HG02798 (cell line): Measurements from ENCODE around the gene RPS14.

Experiments used
- ATAC-seq: cut with Tn5 transposase; IDR thresholded peaks from one replicate; pipeline ENCODE4 v1.9.1; 2021; ENCODE audit warnings: mild to moderate bottlenecking; ENCODE audit not compliant: unreplicated experiment, poor library complexity

RPS14 gene

GRCh38 chr5:150449517-150450339 is at the start of gene RPS14:
TSS of gene RPS14 (minus strand) at chr5:150449739. CDS start at chr5:150447733, 2,006 bp downstream.
- ATAC-seq: peak; percentile 95

DNA sequence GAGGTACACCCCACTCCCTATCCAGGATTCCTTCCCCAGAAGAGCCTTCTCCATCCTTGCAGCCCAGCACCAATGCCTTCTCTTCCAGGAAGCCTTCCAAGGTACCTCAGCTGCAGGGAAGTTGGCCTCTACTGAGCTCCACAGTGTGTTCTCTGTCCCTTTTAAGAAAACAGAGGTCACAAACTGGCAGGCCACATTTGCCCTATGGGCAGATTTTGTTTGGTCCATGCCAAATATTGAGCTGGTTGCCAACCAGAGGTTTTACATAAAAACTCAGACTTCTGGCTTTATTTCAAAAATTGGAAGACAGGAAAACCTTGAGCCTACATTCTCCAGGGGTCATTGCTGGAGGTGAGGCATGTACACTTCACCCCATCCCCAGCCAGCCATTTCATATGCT is 49.4 kb upstream of the RPS14 start:
- no peak for ATAC-seq

GRCh38 chr5:150498501-150498900 is 49.0 kb upstream of the RPS14 start:
- no peak for ATAC-seq

DNA sequence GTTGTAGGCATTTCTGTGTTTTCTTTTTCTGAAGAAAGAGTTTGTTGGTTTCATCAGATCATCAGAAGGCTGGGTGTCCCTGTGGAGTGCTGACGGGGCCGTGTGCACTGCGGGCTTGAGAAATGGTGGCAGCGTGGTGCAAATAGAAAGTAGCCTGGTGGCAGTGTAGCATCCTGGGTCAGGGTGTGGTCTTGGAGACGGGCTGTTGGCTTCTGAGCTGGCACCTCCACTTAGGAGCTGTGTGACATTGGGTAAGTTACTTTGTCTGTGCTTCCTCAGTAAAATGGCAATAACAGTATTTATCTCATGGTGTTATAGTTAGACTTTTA is 48.4 kb upstream of the RPS14 start:
- no peak for ATAC-seq

- no peak for ATAC-seq
Observed at GRCh38 chr5:150497274-150497988, 47.9 kb upstream of the RPS14 start.

DNA sequence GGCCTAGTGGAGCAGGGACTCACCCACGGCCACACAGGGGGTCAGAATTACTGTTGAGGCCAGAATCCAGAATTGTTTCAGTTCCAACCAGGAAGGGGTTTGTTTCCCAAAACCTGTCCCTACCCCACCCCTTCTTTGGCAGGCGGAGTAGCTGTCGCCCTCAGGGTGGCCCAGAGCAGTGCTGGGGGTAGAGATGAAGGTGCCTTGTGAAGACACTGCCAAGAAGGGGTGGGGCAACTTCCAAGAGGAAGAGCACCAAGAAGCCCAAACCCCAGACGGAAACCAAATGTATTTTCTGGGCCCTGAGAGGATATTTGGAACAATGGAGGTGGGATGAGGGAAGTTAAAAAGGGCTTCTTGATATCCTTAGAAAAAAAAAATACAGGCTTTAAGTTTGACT is 47.0 kb upstream of the RPS14 start:
- ATAC-seq: no peak

- no peak for ATAC-seq
Observed at GRCh38 chr5:150496098-150496497, 46.6 kb upstream of the RPS14 start.

GRCh38 chr5:150492621-150493020 is 43.1 kb upstream of the RPS14 start:
- no peak for ATAC-seq

DNA sequence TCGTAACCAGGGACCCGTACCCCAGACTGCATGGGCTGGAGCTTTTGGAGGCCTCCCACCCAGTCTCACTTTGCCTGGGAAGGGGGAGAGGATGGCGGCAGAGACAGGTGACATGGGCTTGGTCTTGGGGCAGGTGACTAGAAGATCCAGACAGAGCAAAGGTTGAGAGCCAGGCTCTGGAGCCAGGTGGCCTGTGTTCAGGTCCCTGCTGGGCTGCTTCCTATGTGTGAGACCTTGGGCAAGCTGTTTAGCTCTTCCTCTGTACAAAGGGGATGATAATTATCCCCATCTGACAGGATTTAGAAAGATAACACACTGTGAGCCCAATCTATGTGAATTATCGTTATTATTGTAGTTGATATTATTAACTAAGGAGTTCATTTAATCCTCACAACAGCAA is 42.3 kb upstream of the RPS14 start:
- no peak for ATAC-seq

GRCh38 chr5:150490754-150491153 is 41.2 kb upstream of the RPS14 start:
- no peak for ATAC-seq

DNA sequence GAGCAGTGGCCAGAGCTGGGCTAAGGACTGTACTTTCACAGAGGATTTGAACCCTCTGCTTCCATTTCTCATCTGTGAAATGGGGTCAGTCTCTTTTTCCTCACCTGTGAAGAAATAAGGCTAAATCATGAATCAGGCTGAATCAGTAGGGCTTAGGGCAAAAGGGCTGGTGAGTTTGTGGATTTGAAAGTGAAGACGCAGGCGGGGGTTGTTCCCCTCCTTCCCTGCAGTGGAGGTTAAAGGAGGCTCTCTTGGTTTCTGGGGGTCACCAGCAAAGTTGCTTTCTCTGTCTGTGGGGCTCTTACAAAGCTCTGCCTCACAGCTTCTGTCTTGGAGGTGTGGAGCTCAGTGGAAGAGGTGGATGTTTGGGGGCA is 40.7 kb upstream of the RPS14 start:
- no peak for ATAC-seq

DNA sequence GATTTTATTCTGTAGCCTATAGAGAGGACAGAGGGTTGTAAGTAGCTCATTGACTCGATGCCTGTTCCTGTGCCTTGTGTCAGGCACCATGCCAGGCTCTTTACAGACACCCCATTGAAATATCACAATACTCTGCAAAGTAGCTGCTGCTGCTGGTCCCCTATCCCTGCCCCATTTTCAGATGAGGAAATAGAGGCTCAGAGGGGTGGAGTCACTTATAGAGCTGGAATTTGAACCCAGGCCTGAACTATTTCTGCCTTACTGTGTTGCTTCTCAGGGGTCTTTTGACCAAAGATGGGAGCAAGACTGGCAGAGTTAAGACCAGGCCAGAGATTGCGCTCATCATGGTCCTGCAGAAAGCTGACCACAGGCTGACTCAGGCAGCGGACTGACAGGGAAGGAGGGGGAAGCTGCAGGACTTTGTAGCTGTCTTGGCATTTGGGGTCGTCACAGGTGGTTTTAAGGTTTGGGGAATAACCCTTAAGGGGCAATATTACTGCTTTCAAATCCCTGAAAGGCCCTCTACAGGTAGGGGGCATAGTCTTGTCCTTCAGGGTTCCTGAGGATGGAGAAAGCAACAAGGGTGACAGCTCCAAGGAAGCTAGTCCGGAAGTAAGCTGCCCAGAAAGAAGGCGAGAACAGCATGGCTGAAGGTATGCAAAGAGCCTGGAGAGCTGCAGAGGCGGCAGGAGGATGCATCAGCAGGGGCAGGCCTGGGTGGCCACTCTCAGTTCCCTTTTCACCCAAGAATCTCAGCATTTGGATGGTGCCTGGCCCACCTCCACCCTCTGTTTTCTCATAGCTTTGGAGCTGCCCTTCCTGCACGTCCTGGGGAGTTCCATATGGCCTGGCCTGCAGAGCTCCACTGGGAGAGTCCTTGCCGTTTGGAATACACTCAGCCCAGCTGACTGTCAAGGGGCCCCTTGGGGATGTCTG is 40.1 kb upstream of the RPS14 start:
- ATAC-seq: peak; percentile 83

- ATAC-seq: no peak
Observed at GRCh38 chr5:150488519-150489359, 39.2 kb upstream of the RPS14 start.

- no peak for ATAC-seq
Observed at GRCh38 chr5:150487199-150488061, 37.9 kb upstream of the RPS14 start.

DNA sequence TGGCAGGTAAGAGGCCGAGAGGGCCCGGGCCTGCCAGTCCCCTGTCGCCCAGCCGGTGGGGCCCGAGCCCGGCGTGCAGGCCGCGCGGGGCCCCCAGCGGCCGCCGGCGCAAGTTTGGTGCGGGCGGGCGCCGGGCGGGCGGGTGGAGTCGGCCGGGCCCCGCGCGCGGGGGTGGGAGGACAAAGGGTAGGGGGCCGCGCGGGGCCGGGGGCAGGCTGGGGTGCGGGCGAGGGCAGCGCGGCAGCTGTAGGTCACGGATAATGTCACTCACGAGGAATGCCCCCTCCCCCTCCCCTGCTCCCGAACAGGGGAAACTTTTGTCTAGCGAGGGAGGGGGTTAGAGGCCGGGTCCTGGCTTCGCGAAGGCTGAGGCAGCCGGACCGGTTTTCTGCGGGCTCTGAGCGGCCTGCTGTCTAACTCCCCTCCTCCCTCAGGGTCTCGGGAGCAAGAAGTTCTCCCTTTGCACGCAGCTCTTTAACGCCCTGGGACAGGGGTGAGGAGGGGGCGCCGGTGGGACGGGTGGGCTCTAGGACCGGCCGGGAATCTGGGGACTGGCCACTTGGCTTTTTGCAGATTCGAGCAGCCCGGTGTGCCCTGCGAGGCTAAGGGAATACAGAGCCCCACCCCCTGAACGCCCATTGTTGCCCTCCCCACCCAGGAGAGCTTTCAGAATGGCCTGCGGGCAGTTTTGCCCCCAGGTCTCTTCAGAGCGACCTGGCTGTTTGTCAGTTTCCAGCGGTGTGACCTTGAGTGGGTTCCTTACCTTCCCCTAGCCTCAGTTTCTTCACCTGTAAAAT is 37.1 kb upstream of the RPS14 start:
- ATAC-seq: no peak

GRCh38 chr5:150485693-150486401 is 36.3 kb upstream of the RPS14 start:
- ATAC-seq: no peak

GRCh38 chr5:150484964-150485692 is 35.6 kb upstream of the RPS14 start:
- no peak for ATAC-seq
